Stomach smooth muscle (tissue), 2 donors: Measurements from ENCODE around the gene XDH.

Source experiments
- H3K27ac ChIP-seq: one replicate; pipeline ENCODE4 v1.7.0; 2013; ENCODE audit warnings: mild to moderate bottlenecking, low read length, inconsistent platforms
- H3K27me3 ChIP-seq, 2 donors: one replicate each; pipeline ENCODE4 v1.7.0; 2013; ENCODE audit warnings: low read length in 2 of 2; ENCODE audit not compliant: insufficient read depth in 2 of 2, control insufficient read depth in 1 of 2
- H3K36me3 ChIP-seq, 2 donors: one replicate each; pipeline ENCODE4 v1.7.0; 2013; ENCODE audit warnings: low read length in 2 of 2; ENCODE audit not compliant: control insufficient read depth in 2 of 2, insufficient read depth in 2 of 2
- H3K4me1 ChIP-seq: one replicate; pipeline ENCODE4 v1.7.0; 2013; ENCODE audit warnings: low read length; ENCODE audit not compliant: control insufficient read depth, insufficient read depth
- H3K4me3 ChIP-seq, 2 donors: one replicate each; pipeline ENCODE4 v1.7.0; 2013; ENCODE audit warnings: low read length in 2 of 2
- H3K9ac ChIP-seq, 2 donors: one replicate each; pipeline ENCODE4 v1.7.0; 2013; ENCODE audit warnings: low read length in 2 of 2, mild to moderate bottlenecking in 1 of 2
- H3K9me3 ChIP-seq, 2 donors: one replicate each; pipeline ENCODE4 v1.7.0; 2013; ENCODE audit warnings: low read length in 2 of 2; ENCODE audit not compliant: control insufficient read depth in 2 of 2
- donor health status: healthy.
- donor health status: Pancreatic carcinoma.

The XDH gene

DNA sequence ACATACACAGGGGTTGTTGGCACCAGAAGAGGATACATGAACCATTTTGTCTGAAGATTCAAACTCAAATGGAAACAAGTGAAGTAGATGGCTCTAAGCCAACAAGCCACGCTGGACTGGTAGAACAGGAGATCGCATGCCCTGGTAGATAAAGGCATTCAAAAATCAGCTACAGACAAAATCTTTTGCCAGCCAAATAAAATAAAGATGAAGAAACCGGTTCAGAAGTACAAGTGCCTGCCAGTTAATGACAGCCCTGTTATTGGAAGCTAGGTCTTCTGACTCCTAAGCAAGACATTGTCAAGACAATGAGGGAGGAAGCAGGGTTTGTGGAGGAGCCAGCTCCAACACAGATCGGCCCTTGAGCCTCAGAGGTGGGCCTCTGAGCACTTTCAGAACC is 128.3 kb downstream of the XDH start:
- Histone ChIP-seq H3K27ac (no peak overlapping the region), H3K27me3 (no peaks in the 10 kb centered on the region), H3K9ac (no peak overlapping the region), H3K9me3 (no peaks in the 10 kb centered on the region), H3K4me3 (no peak overlapping the region), H3K4me1 (no peaks in the 10 kb centered on the region), H3K36me3 (no peaks in the 10 kb centered on the region)
